Osteocyte (in vitro differentiated cells): ENCODE results near the gene LCE3D. TPM values are rescaled to one million over a fixed set of nuclear protein-coding genes. Genes with fewer than 3 reads are reported as not detected.
"Not testable (repeated sequence)": the region's sequence is repeated elsewhere in the genome, so short reads cannot be mapped to it uniquely, and the experiment has no call there.

ENCODE experiments used
- DNase-seq: peaks from one replicate; pipeline ENCODE4 v3.0.0; 2021; ENCODE audit warnings: mixed read lengths; ENCODE audit not compliant: unreplicated experiment; ENCODE audit errors: extremely low spot score
- H3K27ac Mint-ChIP-seq: one replicate; pipeline ENCODE4 v1.8.0; 2021; ENCODE audit warnings: mild to moderate bottlenecking, mixed read lengths; ENCODE audit not compliant: unreplicated experiment
- H3K27me3 Mint-ChIP-seq: one replicate; pipeline ENCODE4 v1.8.0; 2021; ENCODE audit warnings: mixed read lengths; ENCODE audit not compliant: unreplicated experiment
- H3K36me3 Mint-ChIP-seq: one replicate; pipeline ENCODE4 v1.8.0; 2021; ENCODE audit warnings: mixed read lengths; ENCODE audit not compliant: unreplicated experiment
- H3K4me1 Mint-ChIP-seq: one replicate; pipeline ENCODE4 v1.8.0; 2021; ENCODE audit warnings: mixed read lengths; ENCODE audit not compliant: unreplicated experiment
- H3K4me3 Mint-ChIP-seq: one replicate; pipeline ENCODE4 v1.8.0; 2021; ENCODE audit warnings: mild to moderate bottlenecking, moderate library complexity, mixed read lengths; ENCODE audit not compliant: unreplicated experiment
- H3K9me3 Mint-ChIP-seq: one replicate; pipeline ENCODE4 v1.8.0; 2021; ENCODE audit warnings: mixed read lengths; ENCODE audit not compliant: unreplicated experiment
- CTCF ChIP-seq: fragments of 200-600 bp; sonication (generic); IDR thresholded peaks from 2 replicates; pipeline ENCODE4 v1.5.0; 2021; ENCODE audit warnings: antibody characterized with exemption, mild to moderate bottlenecking, moderate library complexity
- total RNA-seq: library from RNA; stranded (reverse); gene quantifications from 2 replicates; pipeline ENCODE4 v1.2.1, GENCODE V29; 2021

LCE3D gene
- total RNA-seq, 1 donor from 2014 or later = not detected

GRCh38 chr1:152565115-152565514 lies 15.2 kb downstream of the LCE3D start:
- Mint-ChIP-seq H3K27ac (no peak overlapping the region), H3K4me1 (no peaks in the 10 kb centered on the region), H3K4me3 (no peak overlapping the region), H3K9me3 (peaks cover 58% of the 10 kb centered on the region), H3K36me3 (no peaks in the 10 kb centered on the region), H3K27me3 (no peaks in the 10 kb centered on the region)
- TF ChIP-seq CTCF = no peak
- DNase-seq = no peak

GRCh38 chr1:152548358-152548757 lies 32.0 kb downstream of the LCE3D start:
- not testable (repeated sequence) for H3K27ac Mint-ChIP-seq, H3K27me3 Mint-ChIP-seq, H3K4me1 Mint-ChIP-seq, DNase-seq, H3K36me3 Mint-ChIP-seq, H3K4me3 Mint-ChIP-seq
- H3K9me3 Mint-ChIP-seq = peaks cover 28% of the 10 kb centered on the region

- Mint-ChIP-seq H3K4me3 (no peak overlapping the region), H3K27me3 (no peaks in the 10 kb centered on the region), H3K36me3 (no peaks in the 10 kb centered on the region), H3K27ac (no peak overlapping the region), H3K4me1 (no peaks in the 10 kb centered on the region), H3K9me3 (peaks cover 33% of the 10 kb centered on the region)
- DNase-seq = no peak
- no peak for TF ChIP-seq CTCF
Measured at GRCh38 chr1:152546704-152547103, 33.6 kb downstream of the LCE3D start.

- no peaks in the 10 kb centered on the region for H3K4me1 Mint-ChIP-seq
- H3K27ac Mint-ChIP-seq = no peak overlapping the region
- H3K36me3 Mint-ChIP-seq = no peaks in the 10 kb centered on the region
- H3K9me3 Mint-ChIP-seq = peaks cover 43% of the 10 kb centered on the region
- TF ChIP-seq CTCF = no peak
- no peaks in the 10 kb centered on the region for H3K27me3 Mint-ChIP-seq
- no peak for DNase-seq
- H3K4me3 Mint-ChIP-seq = no peak overlapping the region
Measured at GRCh38 chr1:152543820-152544219, 36.5 kb downstream of the LCE3D start.

- Mint-ChIP-seq H3K4me3 (no peak overlapping the region), H3K27ac (no peak overlapping the region), H3K9me3 (peaks cover 54% of the 10 kb centered on the region), H3K36me3 (no peaks in the 10 kb centered on the region), H3K4me1 (no peaks in the 10 kb centered on the region), H3K27me3 (no peaks in the 10 kb centered on the region)
- DNase-seq = no peak
- no peak for TF ChIP-seq CTCF
Measured at GRCh38 chr1:152539901-152540300, 40.4 kb downstream of the LCE3D start.

- no peak overlapping the region for H3K27ac Mint-ChIP-seq
- no peak overlapping the region for H3K4me3 Mint-ChIP-seq
- no peak for TF ChIP-seq CTCF
- H3K27me3 Mint-ChIP-seq = no peaks in the 10 kb centered on the region
- no peak for DNase-seq
- H3K36me3 Mint-ChIP-seq = no peaks in the 10 kb centered on the region
- no peaks in the 10 kb centered on the region for H3K4me1 Mint-ChIP-seq
- H3K9me3 Mint-ChIP-seq = peaks cover 50% of the 10 kb centered on the region
Measured at GRCh38 chr1:152537496-152537895, 42.8 kb downstream of the LCE3D start.
